ENCODE measurements around the gene DHRS1.

Gene DHRS1

GRCh38 chr14:24304019-24304387 is 4.4 kb upstream of the DHRS1 start:
- no peak for TF ChIP-seq SIN3A (IDR thresholded peaks at IDR 0.05; ENCODE audit: borderline replicate concordance, insufficient read depth, low read length)
- TF ChIP-seq POLR2AphosphoS5 (IDR thresholded peaks at IDR 0.05; ENCODE audit: low read depth, low read length), result no peak
- no peak for TF ChIP-seq FOXP2 (optimal IDR thresholded peaks at IDR 0.05; ENCODE audit: borderline replicate concordance, extremely low read depth, extremely low read length, insufficient read depth)
- TF ChIP-seq REST (IDR thresholded peaks at IDR 0.05; ENCODE audit: insufficient read depth in 1 of 2, low read depth in 2 of 2, low read length in 2 of 2), result no peak
- no peak for TF ChIP-seq TAF1 (IDR thresholded peaks at IDR 0.05; ENCODE audit: borderline replicate concordance, insufficient read depth, low read length)

GRCh38 chr14:24300326-24300980 is 873 bp upstream of the DHRS1 start:
- TF ChIP-seq POLR2AphosphoS5 (IDR thresholded peaks at IDR 0.05; ENCODE audit: low read depth, low read length), result no peak
- TF ChIP-seq REST (IDR thresholded peaks at IDR 0.05; ENCODE audit: insufficient read depth in 1 of 2, low read depth in 2 of 2, low read length in 2 of 2), result no peak
- no peak for TF ChIP-seq FOXP2 (optimal IDR thresholded peaks at IDR 0.05; ENCODE audit: borderline replicate concordance, extremely low read depth, extremely low read length, insufficient read depth)
- TF ChIP-seq SIN3A (IDR thresholded peaks at IDR 0.05; ENCODE audit: borderline replicate concordance, insufficient read depth, low read length), result no peak
- no peak for TF ChIP-seq TAF1 (IDR thresholded peaks at IDR 0.05; ENCODE audit: borderline replicate concordance, insufficient read depth, low read length)

- no peak for TF ChIP-seq SIN3A (IDR thresholded peaks at IDR 0.05; ENCODE audit: borderline replicate concordance, insufficient read depth, low read length)
- TF ChIP-seq TAF1 (IDR thresholded peaks at IDR 0.05; ENCODE audit: borderline replicate concordance, insufficient read depth, low read length), result no peak
- no peak for TF ChIP-seq POLR2AphosphoS5 (IDR thresholded peaks at IDR 0.05; ENCODE audit: low read depth, low read length)
These were observed 707 bp downstream of the DHRS1 start for GRCh38 chr14:24298892-24299254.

GRCh38 chr14:24297190-24297964 is 2.2 kb downstream of the DHRS1 start:
- TF ChIP-seq POLR2AphosphoS5 (IDR thresholded peaks at IDR 0.05; ENCODE audit: low read depth, low read length) (no peak), REST (IDR thresholded peaks at IDR 0.05; ENCODE audit: insufficient read depth in 1 of 2, low read depth in 2 of 2, low read length in 2 of 2) (no peak), FOXP2 (optimal IDR thresholded peaks at IDR 0.05; ENCODE audit: borderline replicate concordance, extremely low read depth, extremely low read length, insufficient read depth) (no peak), TAF1 (IDR thresholded peaks at IDR 0.05; ENCODE audit: borderline replicate concordance, insufficient read depth, low read length) (no peak)

- TF ChIP-seq POLR2AphosphoS5 (IDR thresholded peaks at IDR 0.05; ENCODE audit: low read depth, low read length) (no peak), FOXP2 (optimal IDR thresholded peaks at IDR 0.05; ENCODE audit: borderline replicate concordance, extremely low read depth, extremely low read length, insufficient read depth) (no peak), TAF1 (IDR thresholded peaks at IDR 0.05; ENCODE audit: borderline replicate concordance, insufficient read depth, low read length) (no peak), SIN3A (IDR thresholded peaks at IDR 0.05; ENCODE audit: borderline replicate concordance, insufficient read depth, low read length) (no peak), REST (IDR thresholded peaks at IDR 0.05; ENCODE audit: insufficient read depth in 1 of 2, low read depth in 2 of 2, low read length in 2 of 2) (no peak)
These were observed 3.0 kb downstream of the DHRS1 start for GRCh38 chr14:24296341-24297157.

Measured in PFSK-1 (cell line).